Right renal pelvis (tissue), 4 donors: ENCODE results near the gene CST8. TPM values are rescaled to one million over a fixed set of nuclear protein-coding genes. Genes with fewer than 3 reads are reported as not detected.

Experiments used
- DNase-seq, 4 donors: peaks; one replicate each; pipeline ENCODE4 v3.0.0-alpha.2; 2013; ENCODE audit warnings: low read depth in 4 of 4, low spot score in 3 of 4, missing footprints in 1 of 4
- polyA plus RNA-seq, 4 donors: library from polyadenylated mRNA; unstranded; fragments of 120-200 nt; gene quantifications; one replicate each; pipeline ENCODE4 v1.2.1, GENCODE V29; 2013; ENCODE audit not compliant: insufficient read length in 4 of 4

CST8 gene
- polyA plus RNA-seq, 4 donors = not detected

- no peak for DNase-seq
Observed at GRCh38 chr20:23475395-23475794, 15.5 kb upstream of the CST8 start.

DNA sequence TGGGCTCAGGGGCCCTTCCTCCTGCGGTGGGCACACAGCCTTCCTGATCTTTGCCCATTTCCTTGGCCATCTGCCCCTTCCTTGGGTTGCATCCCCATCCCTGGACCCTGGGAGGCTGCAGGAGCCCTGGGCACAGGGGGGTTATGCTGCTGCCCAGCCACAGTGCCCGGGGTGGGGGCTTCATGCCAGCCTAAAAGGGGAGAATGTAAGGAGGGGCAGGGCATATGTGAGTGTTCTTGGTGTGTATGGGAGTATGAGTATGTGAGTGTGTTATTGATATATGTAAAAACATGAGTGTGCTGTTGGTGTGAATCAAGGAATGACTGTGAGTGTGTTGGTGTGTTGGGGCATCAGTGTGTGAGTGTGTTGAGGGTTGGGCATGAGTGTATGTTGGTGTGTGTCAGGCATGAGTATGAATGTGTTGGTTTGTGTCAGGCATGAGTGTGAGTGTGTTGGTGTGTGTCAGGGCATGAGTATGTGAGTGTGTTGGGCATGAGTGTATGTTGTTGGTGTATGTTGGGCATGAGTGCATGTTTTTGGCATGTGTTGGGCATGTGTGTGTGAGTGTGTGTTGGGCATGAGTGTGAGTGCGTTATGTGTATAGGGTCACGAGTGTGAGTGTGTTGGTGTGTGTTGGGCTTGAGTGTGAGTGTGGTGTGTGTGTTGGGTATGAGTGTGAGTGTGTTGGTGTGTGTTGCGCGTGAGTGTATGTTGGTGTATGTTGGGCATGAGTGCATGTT is 14.7 kb upstream of the CST8 start:
- DNase-seq = no peak

- no peak for DNase-seq
Observed at GRCh38 chr20:23477223-23477622, 13.7 kb upstream of the CST8 start.

DNA sequence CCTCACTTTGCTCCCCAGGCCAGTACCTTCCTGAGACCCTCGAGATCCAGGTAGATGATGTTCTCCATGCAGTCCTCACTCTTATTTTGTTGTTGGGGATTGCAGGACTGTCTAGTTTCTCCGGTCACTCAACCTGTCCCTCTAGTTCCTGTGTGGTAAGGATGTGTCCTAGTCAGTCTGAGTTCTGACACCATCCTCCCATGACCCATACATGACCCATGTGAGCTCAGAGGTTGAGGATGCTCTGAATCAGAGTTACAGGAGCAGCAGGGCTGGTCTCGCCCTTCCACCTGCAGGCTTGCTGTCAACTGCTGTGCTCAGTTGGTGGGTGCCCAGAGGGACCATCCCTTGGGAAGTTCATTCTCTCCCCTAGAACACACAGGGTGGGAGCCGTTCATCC is 11.9 kb upstream of the CST8 start:
- no peak for DNase-seq

DNA sequence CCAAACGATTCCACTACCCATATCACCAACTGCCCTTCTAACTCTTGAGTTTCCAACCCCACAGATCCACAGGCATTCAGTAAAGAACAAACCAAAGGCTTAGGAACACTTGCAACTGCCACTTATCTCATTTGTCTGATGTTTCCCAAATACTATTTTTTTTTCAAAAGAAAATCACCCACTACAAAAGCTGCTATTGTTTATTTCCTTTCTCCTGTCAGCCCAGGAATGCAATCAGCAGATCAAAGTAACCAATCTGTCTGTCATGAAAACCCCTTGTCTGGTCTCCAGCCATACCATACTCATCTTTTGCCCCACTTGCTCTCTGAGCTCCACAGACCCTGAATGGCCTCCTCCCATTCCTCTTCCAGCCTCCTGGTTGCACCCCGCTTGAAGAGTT is 8.8 kb upstream of the CST8 start:
- DNase-seq = no peak

- DNase-seq = no peak
Observed at GRCh38 chr20:23484081-23484480, 6.8 kb upstream of the CST8 start.

DNA sequence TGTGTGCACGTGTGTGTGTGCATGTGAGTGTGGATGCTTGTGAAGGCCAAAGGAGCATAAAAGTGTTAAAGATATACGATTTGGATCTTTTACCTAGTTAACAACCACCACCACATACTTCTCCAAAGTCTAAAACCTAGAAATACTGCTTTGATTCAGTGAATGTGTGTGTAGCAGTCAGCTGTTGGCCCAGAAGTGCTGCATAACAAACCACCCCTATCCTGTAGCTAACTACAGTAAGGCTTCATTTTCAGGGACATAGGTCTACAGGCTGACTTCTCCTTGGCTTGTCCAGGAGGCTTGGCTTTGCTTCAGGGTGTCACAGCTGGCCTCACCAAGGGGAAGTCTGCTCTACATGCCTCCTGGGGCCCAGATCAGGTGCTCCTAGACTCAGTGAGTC is 2.4 kb upstream of the CST8 start:
- DNase-seq = no peak

DNA sequence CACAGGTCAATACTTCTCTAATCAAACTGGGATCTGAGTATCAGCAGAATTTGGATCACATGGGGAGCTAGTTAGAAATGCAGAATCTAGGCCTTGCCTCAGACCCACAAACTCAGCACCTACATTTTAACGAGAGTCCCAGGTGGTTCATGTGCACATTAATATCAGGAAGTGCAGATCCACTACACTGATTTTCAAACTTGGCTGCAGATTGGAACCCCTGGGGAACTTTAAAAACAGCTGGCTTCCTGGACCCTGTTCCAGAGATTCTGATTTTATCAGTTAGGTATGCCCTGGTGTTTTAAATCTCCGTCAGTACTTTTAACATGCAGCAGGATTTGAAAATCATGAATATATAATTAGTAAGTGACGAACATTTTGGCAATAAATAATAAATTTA is 1.9 kb upstream of the CST8 start:
- no peak for DNase-seq

DNA sequence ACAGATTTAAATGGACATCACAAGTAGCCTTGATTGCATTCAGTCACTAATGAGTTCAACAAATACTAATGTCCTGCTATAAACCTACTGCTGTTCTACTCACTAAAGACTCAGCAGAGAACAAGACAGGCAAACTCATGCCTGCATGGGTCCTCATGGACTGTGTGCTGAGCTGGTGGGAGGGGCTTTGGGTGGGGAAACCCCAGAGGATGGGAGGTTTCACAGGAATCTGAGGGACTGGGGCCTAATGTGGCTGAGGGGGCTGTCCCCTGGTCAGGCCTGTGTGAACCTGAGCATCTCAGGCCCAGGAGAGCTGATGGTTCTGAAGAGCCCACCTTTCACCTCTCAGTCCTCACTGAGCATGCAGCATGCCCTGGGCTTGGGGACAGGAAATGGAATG is 1.4 kb downstream of the CST8 start:
- DNase-seq = no peak

DNA sequence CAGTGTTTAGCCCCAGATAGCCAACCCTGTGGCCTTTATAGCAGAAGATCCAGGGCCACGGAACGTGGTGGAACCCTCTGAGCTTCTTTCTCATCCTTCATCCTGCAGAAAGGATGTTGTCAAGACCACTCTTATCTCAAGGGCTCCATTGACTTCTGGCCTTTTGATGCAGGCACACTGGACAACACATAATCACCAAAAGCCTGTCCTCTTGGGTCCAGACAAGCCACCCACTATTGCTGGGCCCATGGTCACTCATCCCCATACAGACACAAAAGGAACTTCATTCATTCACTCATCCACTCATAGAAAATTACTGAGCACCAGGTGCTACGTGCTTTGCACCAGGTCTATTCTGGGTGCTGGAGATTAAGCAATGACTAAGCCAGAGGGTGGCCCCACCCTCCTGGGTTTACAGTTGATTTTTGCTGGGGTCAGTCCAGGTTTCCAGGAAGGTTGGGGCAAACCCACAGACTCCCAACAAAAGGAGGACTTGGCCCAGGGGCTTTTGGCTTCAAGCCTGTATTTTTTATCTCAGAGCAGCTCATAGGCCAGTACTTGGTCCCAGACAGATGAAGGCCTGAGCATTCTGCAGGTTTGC is 2.4 kb downstream of the CST8 start:
- no peak for DNase-seq

- DNase-seq = no peak
Observed at GRCh38 chr20:23497536-23497935, 6.6 kb downstream of the CST8 start.

DNA sequence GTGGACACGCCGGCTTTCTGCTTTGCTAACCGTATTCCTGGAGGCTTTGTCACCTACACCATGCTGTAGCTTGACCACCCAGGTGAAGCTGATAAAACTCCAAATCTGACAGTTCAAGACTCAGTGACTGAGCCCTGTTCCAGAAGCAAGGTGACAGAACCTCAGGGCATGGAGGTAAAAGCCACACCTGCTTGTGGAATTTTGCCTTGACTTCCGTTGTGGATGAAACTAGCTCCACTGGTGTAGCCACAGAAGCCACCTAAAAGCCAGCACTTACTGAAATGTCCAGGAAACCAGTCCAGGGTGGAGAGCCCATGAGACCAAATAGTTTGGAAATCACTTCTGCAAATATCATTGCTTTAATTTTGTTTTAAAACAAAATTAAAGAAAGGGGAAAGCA is 11.0 kb downstream of the CST8 start:
- DNase-seq = no peak

GRCh38 chr20:23503649-23504048 is 12.7 kb downstream of the CST8 start:
- no peak for DNase-seq

DNA sequence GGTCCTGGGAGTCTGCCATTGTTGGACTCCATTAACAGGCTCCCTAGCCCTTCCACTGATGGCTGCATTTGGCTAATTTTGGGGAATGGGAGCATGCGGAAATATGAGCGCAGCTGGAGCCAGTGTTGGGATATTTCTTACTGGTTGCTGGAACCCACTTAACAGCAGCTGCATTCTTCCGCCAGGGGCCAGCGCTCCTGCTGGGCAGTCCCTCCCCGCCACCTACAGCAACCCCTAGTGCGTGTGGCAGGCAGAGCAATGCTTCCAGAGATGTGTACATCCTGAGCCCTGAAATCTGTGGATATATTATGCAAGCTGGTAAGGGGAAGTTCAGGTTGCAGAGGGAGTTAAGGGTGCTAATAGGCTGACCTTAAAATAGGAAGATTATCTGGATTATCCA is 16.4 kb downstream of the CST8 start:
- DNase-seq = no peak

GRCh38 chr20:23508449-23509229 is 17.7 kb downstream of the CST8 start:
- DNase-seq = no peak

DNA sequence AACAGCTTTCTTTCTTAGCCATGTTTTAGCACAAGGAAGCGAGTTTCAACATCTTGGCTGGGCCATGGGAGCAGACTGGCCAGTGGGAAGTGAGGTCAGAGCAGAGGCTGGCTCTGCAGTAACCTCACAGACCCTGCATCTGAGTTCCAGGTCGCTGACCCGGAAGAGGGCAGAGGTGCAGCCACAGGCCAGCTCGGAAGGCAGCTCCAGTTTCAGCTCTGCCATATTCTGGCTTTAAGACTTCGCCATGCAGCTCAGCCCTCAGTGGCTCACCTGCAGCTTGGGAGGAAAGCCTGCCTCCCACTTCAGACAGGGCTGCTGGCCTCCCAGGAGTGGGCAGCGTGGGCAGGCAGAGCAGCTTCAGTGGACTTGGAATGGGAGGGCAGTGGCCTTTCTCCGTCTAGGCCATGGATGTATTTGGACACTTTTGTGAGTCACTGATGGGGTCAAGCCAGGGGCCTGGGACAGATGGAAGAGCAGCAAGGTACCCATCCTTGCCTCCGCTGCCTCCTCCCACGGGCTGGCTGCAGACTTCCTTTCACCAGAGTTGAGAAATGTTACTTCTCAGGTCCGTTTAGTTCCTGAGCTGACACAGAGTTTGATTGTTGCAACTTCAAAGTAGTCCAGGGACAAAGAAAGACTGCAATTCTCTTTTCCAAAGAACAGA is 18.5 kb downstream of the CST8 start:
- no peak for DNase-seq

- no peak for DNase-seq
Observed at GRCh38 chr20:23510000-23510590, 19.2 kb downstream of the CST8 start.

DNA sequence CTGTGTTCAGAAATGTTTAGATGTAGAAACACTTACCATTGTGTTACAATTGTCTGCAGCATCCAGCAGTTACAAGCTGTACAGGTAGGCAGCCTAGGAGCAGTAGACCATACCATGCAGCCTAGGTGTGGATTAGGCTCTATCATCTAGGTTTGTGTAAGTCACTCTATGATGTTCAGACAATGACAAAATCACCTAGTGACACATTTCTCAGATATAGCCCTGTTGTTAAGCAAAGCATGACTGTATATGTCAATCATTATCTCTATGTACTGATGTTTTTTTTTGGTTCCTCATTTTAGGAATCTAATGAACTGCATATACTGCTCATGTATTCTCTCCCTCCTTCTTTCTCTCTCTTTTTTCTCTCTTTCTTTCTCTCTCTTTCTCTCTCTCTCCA is 22.2 kb downstream of the CST8 start:
- no peak for DNase-seq

DNA sequence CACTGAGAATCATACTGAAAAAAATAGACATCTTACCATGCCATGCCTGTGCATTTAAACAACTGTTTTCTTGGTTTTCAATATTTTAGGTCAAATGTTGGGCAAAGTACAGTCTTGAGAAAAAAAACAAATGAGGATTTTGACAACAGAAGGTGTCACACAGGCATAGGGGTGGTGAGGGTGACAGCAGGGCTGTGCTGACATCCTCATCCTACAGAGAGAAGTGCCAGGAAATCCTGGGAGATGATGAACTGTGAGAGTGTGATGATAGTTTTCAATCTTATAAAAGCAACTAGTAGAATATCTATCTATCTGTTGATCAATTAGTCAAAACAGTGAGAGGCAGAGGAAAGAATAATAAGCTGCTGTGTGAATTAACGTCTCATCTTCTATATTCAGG is 23.9 kb downstream of the CST8 start:
- DNase-seq = no peak

DNA sequence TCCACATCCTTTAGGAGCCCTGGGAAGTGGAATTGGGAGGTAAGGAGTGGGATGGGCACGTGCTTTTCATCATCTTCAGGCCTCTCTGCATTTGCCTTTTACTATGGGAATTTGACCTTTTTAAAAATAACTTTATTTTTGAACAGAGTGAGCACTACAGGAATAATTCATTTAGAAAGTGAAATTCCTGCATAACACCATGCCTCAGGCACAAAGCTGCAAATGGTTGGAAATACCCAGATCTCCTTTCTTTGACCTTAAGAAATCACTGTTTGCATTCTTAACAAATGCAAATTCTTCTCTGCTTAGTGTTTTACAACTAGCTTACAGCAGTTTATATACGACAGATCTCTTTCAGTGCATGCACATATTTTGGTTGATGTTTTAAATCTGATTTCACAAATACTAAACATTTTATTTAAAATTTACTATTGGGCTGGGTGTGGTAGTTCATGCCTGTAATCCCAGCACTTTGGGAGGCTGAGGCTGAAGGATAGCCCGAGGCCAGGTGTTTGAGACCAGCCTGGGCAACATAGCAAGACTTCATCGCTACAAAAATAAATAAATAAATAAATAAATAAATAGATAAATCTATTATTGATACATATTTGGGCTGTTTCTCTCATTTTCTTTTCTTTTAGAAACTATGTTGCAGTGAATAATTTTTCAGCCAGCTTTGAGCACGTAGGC is 24.5 kb downstream of the CST8 start:
- no peak for DNase-seq
